VCaP (cell line): ENCODE results near the gene SOHLH2.

Experiments used
- H3K27ac ChIP-seq: fragments of 450-650 bp; 2 replicates; pipeline ENCODE4 v1.5.1; 2017
- TF ChIP-seq, protein P1 (sequence below): fragments of 450-650 bp; conservative IDR thresholded peaks from 2 replicates; pipeline ENCODE4 v1.5.1; 2017; ENCODE audit warnings: mild to moderate bottlenecking, moderate library complexity

SOHLH2 gene

DNA sequence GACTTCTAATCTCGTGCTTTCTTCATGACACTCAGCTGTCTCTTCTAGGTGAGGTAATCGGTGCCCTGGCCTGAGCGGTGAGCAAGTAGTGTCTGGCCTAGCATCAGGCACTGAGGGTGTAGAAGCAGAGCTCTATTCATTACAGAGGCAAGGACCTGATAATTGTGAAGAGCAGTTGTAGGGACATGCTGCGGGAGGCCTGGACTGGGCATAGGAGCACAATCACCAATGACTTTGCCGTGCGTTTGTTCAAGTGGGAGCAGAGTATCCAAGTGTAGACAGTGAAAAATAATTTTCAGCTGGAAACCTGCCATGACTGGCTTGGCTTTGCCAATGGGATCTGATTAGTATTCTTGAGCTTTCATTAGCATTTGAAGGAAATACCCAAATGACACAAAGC, 51.1 kb downstream of the SOHLH2 start:
- peak overlapping the region; percentile 73 for H3K27ac ChIP-seq
- TF ChIP-seq, protein P1, sequence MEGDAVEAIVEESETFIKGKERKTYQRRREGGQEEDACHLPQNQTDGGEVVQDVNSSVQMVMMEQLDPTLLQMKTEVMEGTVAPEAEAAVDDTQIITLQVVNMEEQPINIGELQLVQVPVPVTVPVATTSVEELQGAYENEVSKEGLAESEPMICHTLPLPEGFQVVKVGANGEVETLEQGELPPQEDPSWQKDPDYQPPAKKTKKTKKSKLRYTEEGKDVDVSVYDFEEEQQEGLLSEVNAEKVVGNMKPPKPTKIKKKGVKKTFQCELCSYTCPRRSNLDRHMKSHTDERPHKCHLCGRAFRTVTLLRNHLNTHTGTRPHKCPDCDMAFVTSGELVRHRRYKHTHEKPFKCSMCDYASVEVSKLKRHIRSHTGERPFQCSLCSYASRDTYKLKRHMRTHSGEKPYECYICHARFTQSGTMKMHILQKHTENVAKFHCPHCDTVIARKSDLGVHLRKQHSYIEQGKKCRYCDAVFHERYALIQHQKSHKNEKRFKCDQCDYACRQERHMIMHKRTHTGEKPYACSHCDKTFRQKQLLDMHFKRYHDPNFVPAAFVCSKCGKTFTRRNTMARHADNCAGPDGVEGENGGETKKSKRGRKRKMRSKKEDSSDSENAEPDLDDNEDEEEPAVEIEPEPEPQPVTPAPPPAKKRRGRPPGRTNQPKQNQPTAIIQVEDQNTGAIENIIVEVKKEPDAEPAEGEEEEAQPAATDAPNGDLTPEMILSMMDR, result no peak

DNA sequence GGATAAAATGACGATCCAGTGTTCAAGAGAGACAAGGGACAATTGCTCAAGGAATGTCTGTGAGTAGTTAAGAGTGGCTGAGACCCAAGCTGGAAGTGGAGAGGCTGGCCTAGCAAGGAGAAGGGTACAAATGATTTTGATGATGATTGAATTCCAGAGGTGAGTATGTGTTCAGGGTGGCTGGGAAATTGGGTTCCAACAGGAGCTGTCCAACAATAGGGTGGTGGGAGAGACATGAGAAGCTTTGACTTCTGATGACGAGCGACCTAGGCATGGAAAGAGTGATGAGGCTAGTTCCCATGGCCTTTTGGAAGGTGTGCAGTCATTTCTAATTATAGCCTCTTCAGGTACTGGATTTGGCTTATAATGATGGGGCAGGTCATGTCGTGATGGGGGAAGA, 54.1 kb downstream of the SOHLH2 start:
- no peak overlapping the region for H3K27ac ChIP-seq
- TF ChIP-seq, protein P1, result no peak

GRCh38 chr13:36158611-36159010, 55.7 kb downstream of the SOHLH2 start:
- TF ChIP-seq, protein P1, result no peak
- H3K27ac ChIP-seq, result peak overlapping the region; percentile 88; the same call in 1 of the 2 replicates

- H3K27ac ChIP-seq, result peak overlapping the region; percentile 88
- TF ChIP-seq, protein P1, result no peak
Observed at GRCh38 chr13:36157480-36157879, 56.9 kb downstream of the SOHLH2 start.

DNA sequence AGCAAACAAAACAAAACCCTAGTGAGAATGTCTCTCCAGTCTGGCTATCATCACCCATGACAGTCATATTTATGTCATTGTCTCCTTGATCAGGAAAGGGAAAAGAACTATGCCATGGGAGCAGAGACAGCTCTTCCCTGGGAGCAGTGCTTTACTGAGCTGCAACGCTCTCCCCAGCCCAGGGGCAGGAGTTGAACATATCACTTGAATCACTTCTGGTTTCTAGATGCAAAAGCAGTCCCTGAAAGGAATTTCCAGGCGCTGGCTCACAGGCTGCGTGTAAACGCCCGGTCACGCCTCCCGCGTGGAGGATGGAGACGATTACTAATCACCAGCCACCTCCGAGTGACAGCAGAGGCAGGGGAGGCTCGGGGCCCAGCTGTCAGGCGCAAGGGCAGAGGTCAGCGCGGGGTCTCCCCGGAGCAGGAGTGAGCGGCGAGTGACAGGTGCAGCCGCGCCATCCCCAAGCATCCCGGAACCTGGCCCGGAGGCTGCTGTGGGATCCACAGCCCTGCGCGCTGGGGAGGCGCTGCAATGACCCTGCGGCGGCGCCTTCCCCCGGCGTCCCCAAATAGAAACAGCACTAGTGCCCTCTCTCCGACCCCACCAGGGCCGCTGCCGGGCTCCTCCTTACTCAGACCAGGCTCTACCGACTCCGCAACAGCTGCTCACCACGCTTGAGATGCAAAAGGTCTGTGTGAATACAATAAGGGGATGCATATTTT, 59.6 kb downstream of the SOHLH2 start:
- TF ChIP-seq, protein P1, result no peak
- H3K27ac ChIP-seq, result no peak overlapping the region

DNA sequence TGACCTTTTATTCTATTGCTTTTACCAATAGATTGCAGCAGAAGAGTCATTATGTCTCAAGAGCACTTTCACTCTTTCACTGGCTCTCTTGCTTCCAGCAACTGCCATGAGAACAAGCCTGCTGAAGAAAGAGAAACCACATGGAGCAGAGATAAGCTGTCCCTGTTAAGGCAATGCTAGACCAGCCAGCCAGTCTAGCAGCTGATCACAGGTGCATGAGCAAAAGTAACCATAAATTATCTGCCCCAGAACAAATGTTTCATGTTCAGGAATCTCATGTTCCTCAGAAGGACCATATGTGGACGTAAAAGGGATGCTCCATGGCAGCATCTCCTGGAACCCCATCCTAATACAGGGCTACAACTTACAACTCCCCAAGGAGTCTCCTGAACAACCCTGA, 62.8 kb downstream of the SOHLH2 start:
- TF ChIP-seq, protein P1, result no peak
- H3K27ac ChIP-seq, result no peak overlapping the region

DNA sequence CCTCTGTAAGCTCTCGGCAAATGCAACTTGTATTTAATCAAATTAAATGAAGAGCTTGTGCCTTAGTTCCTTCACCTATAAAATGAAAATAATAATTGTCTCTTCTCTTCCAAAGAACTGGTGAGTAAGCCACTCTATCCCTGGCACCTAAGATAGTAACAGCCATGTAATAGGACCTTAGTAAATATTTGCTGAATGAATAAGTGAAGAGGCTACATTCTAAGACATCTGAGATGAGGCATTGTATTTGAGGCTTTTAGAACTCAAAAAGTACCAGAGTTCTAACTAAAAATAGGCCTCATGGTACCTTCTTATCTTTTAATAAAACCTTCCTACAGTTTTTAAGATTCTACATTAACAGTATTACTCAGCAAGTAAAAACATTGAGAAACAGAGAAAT, 65.9 kb downstream of the SOHLH2 start:
- H3K27ac ChIP-seq, result peak overlapping the region; percentile 83
- TF ChIP-seq, protein P1, result no peak
